ENCODE data around the gene PLXND1.
"Not testable (repeated sequence)": the region's sequence is repeated elsewhere in the genome, so short reads cannot be mapped to it uniquely, and the experiment has no call there.

Gene PLXND1

GRCh38 chr3:129612534-129613366 lies 6.3 kb upstream of the PLXND1 start:
- DNase-seq, result no peak

GRCh38 chr3:129611812-129612533 lies 5.5 kb upstream of the PLXND1 start:
- DNase-seq, result no peak

- no peak for DNase-seq
Measured at GRCh38 chr3:129611446-129611800, 4.9 kb upstream of the PLXND1 start.

- DNase-seq, result not testable (repeated sequence)
Measured at GRCh38 chr3:129610794-129611445, 4.4 kb upstream of the PLXND1 start.

- no peak for DNase-seq
Measured at GRCh38 chr3:129610276-129610675, 3.8 kb upstream of the PLXND1 start.

- peak in 1 of 2 experiments; percentile 16 for DNase-seq
Measured at GRCh38 chr3:129609591-129610182, 3.2 kb upstream of the PLXND1 start.

- no peak for DNase-seq
Measured at GRCh38 chr3:129608936-129609590, 2.6 kb upstream of the PLXND1 start.

- DNase-seq, result peak; percentile 49 to 72
Measured at GRCh38 chr3:129608087-129608935, 1.8 kb upstream of the PLXND1 start.

GRCh38 chr3:129607391-129608068 lies 1.1 kb upstream of the PLXND1 start:
- no peak for DNase-seq

GRCh38 chr3:129605922-129606635 lies 397 bp downstream of the PLXND1 start:
- DNase-seq, result peak; percentile 53 to 72

- peak; percentile 74 to 81 for DNase-seq
Measured at GRCh38 chr3:129605203-129605921, 1.1 kb downstream of the PLXND1 start.

GRCh38 chr3:129604767-129605166 lies 1.7 kb downstream of the PLXND1 start:
- peak in 1 of 2 experiments; percentile 34 for DNase-seq

- DNase-seq, result peak in 1 of 2 experiments; percentile 23
Measured at GRCh38 chr3:129603991-129604749, 2.3 kb downstream of the PLXND1 start.

- DNase-seq, result no peak
Measured at GRCh38 chr3:129603561-129603942, 2.9 kb downstream of the PLXND1 start.

GRCh38 chr3:129602730-129603560 lies 3.5 kb downstream of the PLXND1 start:
- DNase-seq, result no peak

- DNase-seq, result no peak
Measured at GRCh38 chr3:129602309-129602708, 4.2 kb downstream of the PLXND1 start.

GRCh38 chr3:129601713-129602112 lies 4.8 kb downstream of the PLXND1 start:
- DNase-seq, result no peak

GRCh38 chr3:129600348-129600747 lies 6.1 kb downstream of the PLXND1 start:
- no peak for DNase-seq

All from NCI-H2081 (cell line).